HG03354 (cell line): ENCODE results near the gene PPIL1.
"Not testable (repeated sequence)": the region's sequence is repeated elsewhere in the genome, so short reads cannot be mapped to it uniquely, and the experiment has no call there.

Experiments
- ATAC-seq: cut with Tn5 transposase; IDR thresholded peaks from one replicate; pipeline ENCODE4 v1.9.1; 2021; ENCODE audit warnings: mild to moderate bottlenecking; ENCODE audit not compliant: unreplicated experiment, poor library complexity, severe bottlenecking

Gene PPIL1

GRCh38 chr6:36874443-36875249 is at the start of gene PPIL1:
TSS of gene PPIL1 (minus strand) at chr6:36874803. CDS start at chr6:36874772, 31 bp downstream.
- peak; percentile 85 for ATAC-seq

DNA sequence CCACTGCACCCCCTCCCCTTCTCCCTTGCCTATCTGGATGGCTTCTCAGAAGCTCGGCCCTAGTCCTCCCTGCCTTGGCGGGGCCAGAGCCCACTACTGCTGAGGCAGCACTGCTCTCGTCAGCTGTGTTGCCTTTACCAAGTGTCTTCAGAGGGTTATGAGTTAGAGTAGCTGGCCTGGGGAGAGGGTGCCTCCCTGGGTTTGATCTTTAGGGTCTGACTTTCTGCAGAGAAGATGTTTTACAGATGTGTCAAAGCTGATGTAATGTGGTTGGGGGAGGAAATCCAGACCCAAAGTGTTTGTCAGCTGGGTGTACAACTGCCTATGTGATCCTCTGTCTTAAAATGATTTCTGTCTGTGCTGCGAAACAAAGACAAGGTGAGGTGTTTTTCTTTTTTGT is 49.5 kb upstream of the PPIL1 start:
- no peak for ATAC-seq

DNA sequence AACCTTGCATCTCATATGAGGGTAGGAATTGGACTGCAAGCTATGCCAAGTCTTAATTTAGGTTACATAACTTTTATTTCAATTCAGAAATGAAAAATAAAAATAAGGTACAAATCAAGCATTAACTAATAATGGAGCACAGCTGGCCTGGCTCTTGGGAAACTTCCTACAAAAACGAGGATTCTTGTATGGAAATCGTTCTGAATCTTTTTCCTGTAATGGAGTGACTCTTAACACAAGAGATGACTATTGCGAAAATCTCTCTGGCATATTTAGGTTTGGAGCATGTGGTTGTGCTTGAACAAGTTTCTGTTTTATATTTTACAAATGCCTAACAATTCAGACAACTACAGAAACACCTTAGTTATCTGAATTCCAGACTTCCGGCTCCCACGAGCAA is 45.9 kb upstream of the PPIL1 start:
- ATAC-seq, result no peak

- no peak for ATAC-seq
These were observed 45.4 kb upstream of the PPIL1 start for GRCh38 chr6:36920049-36920448.

GRCh38 chr6:36917541-36918193 is 43.1 kb upstream of the PPIL1 start:
- no peak for ATAC-seq

GRCh38 chr6:36916126-36916525 is 41.5 kb upstream of the PPIL1 start:
- ATAC-seq, result no peak

DNA sequence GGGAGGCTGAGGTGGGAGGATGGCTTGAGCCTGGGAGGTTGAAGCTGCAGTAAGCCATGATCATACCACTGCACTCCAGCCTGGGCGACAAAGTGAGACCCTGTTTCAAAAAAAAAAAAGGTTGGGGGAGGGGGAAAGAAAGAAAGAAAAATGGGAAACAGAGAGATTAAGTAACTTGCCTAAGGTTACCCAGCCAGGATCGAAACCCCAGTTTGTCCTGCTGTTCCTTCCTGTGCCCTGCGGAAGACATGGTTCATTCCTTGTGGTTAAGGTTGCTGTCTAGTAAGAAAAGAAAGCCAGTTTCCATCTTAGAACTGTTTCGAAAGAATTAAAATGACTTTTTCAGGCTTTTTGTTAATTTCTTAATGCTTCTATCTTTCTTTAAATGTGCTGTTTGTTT is 41.0 kb upstream of the PPIL1 start:
- ATAC-seq, result no peak

DNA sequence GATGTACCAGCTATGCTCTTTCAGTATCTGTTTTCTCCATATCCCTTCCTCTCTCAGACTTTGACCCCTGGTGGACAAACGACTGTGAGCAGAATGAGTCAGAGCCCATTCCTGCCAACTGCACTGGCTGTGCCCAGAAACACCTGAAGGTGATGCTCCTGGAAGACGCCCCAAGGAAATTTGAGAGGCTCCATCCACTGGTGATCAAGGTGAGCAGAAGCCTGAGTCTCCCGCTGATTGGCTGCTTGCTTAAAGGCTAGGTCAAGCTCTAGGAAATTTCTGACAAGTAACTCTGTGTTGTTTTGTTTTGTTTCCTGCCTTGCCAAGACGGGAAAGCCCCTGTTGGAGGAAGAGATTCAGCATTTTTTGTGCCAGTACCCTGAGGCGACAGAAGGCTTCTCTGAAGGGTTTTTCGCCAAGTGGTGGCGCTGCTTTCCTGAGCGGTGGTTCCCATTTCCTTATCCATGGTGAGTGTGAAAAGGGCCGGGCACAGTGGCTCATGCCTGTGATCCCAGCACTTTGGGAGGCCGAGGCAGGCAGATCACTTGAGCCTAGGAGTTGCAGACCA is 39.7 kb upstream of the PPIL1 start:
- ATAC-seq, result no peak

GRCh38 chr6:36913082-36913481 is 38.5 kb upstream of the PPIL1 start:
- ATAC-seq, result no peak

DNA sequence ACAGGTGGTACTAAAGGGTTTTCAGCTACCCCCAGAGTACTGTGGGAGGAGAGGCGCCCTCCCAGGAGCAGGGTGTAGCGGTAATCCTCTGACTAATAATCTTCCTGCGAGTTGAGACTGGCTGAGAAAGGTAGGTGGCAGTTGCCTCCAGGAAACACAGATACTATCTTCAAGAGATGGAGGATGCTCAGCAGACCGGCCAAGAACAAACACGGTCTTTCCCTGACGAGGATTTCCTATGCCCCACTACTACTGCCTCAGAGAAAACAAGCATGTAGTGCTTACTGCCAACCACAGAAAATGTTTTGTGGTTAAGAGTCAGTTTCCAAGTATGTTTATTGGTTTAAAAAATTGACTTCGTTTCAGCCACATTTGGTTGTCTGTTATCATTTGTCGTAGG is 38.0 kb upstream of the PPIL1 start:
- peak; percentile 93 for ATAC-seq

DNA sequence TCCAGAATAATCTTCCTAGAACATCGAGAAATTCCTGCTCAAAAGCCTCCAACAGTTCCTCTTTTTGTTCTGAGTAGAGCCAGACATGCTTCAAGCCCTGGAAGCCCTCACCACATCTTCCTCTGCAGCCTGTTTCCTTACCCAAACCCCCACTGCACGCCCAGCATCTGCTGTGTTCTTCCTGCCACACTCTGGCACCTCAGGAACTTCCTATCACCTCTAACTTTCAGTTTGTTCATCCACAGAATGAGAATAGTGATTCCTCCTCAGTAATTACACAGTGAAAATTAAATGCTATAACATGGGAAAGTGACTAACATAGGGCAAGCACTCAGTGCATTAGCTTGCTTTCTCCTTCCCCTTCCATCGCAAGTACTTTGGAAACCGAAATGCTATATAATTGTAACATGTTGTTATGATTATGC is 37.4 kb upstream of the PPIL1 start:
- ATAC-seq, result peak; percentile 32

GRCh38 chr6:36908747-36909146 is 34.1 kb upstream of the PPIL1 start:
- ATAC-seq, result no peak

DNA sequence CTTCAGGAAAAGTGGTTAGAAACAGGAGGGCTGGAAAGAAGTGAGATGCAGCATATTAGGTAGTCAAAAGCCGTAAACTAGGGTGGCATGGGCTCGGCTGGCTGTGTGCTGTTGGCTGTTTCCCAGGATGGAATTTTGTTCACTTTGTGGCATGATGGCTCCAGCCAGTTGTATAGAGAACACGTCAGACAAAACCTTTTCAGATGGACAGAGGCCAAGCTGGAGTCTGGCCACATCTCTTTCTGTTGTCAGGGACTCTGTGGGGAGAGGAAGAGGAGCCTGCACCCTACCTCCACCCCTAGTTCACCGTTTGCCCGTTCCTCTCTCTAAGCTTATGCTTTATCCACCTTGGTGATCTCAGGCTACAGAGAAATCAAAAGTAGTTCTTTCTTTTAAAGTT is 33.2 kb upstream of the PPIL1 start:
- ATAC-seq, result no peak

GRCh38 chr6:36906539-36907325 is 32.1 kb upstream of the PPIL1 start:
- ATAC-seq, result no peak

DNA sequence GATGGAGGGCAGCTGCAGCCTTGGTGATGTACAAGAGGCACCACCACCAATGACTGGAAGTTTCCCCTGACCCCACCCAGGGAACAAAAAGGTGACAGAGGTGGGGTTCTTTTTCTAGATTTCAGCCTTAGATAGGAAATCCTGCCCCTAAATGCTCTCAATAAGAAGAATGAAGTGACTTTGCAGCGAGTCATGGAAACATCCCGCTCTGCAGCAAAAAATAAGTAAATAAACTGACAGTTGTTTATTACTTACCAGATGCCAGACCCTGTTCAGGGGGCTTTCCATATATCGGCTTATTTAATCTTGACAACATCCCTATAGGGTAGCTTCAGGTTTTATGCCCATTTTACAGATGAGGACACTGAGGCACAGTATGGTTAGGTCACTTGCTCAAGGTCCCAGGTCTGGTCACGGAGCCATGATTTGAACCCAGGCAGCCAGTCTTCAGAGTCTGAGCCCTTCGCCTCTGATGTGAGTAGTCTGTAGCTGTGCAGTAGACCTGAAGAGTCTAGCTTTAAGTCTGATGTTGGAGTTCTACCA is 30.3 kb upstream of the PPIL1 start:
- no peak for ATAC-seq

DNA sequence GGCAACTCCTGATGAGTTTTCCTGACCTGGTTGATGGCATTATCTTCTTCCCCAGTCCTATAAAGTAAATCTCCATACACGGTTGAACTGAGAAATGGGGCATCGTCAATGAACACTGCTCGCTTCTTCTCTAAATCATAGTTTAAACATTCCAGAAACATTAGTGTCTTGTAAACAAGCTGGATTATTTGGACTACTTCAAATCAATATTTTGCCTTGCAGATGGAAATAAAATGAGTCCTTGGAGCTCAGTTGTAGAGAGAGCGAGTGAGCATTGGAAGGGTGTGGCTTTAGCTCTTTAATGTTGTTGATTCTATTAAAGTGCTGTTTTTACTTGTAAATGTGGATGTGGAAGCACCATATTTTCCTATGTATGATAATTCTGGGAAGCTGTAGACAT is 29.5 kb upstream of the PPIL1 start:
- ATAC-seq, result no peak

DNA sequence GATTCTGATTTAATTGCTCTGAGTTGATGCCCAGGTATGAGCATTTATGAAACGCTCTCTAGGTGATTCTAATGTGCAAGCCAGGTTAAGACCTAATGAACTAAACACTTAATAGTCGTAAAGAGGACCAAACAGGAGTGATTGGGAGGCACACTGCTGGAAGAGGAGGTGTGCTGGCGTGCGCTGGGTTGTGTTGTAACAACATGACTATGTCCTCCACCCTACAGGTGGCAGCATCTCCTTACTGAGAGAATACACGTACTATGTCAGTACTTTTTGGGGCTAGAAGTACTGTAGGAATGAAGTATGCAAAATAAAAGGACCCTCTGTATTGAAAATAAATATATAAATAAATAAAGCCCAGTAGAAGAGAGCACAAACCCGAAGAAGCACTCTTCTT is 23.0 kb upstream of the PPIL1 start:
- no peak for ATAC-seq

DNA sequence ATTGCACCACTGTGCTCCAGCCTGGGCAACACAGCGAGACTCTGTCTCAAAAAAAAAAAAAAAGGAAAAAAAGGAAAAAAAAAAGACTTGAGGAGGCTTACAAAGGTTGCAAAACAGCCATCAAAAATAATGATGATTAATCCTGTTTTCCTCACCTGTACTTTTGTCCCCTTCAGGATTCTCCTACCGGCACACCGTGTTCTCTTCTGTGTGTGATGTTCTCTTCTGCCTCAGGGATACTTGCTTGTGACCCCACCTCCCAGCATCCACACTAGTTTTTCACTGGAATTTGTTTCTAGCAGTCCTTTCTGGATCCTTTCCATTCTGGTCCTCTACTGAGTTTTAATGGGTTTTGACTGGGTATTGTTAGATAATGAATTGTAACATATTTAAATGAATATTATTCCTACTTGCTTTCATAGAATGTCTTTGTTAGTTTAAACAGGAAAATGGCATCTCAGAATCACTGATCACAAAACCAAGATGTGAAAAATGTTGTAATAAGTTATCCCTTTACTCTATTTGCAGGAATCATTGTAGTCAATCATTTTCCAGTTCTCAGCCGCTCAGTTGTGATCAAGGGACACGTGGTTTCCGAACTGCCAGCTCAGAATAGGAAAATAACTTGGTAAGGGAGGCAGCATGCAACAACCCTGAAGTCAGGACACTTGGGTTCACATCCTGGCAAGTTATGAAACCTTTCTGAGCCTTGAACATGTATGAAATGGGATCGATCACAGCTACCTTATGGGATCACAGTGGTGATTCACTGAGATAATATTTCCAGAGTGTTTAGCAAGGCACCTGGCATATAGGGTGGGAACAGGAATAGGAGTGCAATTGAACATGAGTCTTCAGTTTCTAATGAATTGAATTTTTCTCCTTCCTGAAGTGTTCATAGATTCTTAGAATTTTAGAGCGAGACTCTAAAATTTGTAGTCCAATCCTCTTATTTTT is 19.7 kb upstream of the PPIL1 start:
- ATAC-seq, result no peak

GRCh38 chr6:36891153-36891552 is 16.6 kb upstream of the PPIL1 start:
- not testable (repeated sequence) for ATAC-seq
